K562 (cell line): ENCODE results near the gene GPR176. TPM values are rescaled to one million over a fixed set of nuclear protein-coding genes. Genes with fewer than 3 reads are reported as not detected.
A peak's percentile ranks its signal among the peaks of the same experiment; 100 is the strongest.

ENCODE experiments used
- ATAC-seq: fragments of 200-7000 bp; cut with Tn5 transposase; 3 replicates; pipeline ENCODE4 v1.9.1; 2020; ENCODE audit warnings: moderate library complexity
- BruUV-seq: library from RNA; stranded (reverse); fragments of 400-500 nt; replicated peaks from 2 replicates; lab custom pipeline; 2021; lab: Mats Ljungman, UMichigan
- CTCF ChIA-PET: fragments of 300-600 bp; formaldehyde crosslinking; extraction: SDS; loops from one replicate; lab custom pipeline; 2021; ENCODE audit warnings: low intra/inter-chr PET ratio; lab: Yijun Ruan, JAX
- POLR2A ChIA-PET: fragments of 300-600, 350-650 bp; sonication (Branson Sonifier 250); formaldehyde crosslinking; extraction: SDS; loops from one replicate; lab custom pipeline; 2021; ENCODE audit warnings: antibody characterized with exemption, inconsistent platforms; lab: Yijun Ruan, JAX
- DNase-seq, 4 experiments: peaks; one replicate each; pipeline versions ENCODE4 v3.0.0 to v3.0.0-alpha.2; 2011 to 2018; ENCODE audit warnings: low spot score in 3 of 4, mixed read lengths in 3 of 4; ENCODE audit errors: extremely low read depth in 1 of 4
- FAIRE-seq: peaks from 2 replicates; lab custom pipeline; 2011; peaks lifted over from hg19 to GRCh38; lab: Jason Lieb, UNC
- H2AFZ ChIP-seq: 2 replicates; pipeline ENCODE4 v1.6.0; 2011; ENCODE audit warnings: low read depth, low read length, control low read depth, inconsistent platforms
- H3K27ac ChIP-seq: fragments of 200-600 bp; 3 replicates; pipeline ENCODE4 v1.8.0; 2011; ENCODE audit warnings: low read depth, mild to moderate bottlenecking, control low read depth, inconsistent platforms, low read length, moderate library complexity, mixed read lengths; ENCODE audit errors: extremely low read depth
- H3K27me3 ChIP-seq, 2 experiments: fragments of 300-600 bp in 1 of 2; 2 replicates in 1 of 2; 3 replicates in 1 of 2; pipeline versions ENCODE4 v1.6.0 to v1.8.0; 2011; ENCODE audit warnings: inconsistent platforms in 2 of 2, low read length in 2 of 2, mild to moderate bottlenecking in 1 of 2, mixed read lengths in 1 of 2, moderate library complexity in 1 of 2; ENCODE audit not compliant: control insufficient read depth in 2 of 2, insufficient read depth in 2 of 2
- H3K36me3 ChIP-seq: fragments of 300-600 bp; 3 replicates; pipeline ENCODE4 v1.8.0; 2011; ENCODE audit warnings: mild to moderate bottlenecking, low read length, inconsistent platforms; ENCODE audit not compliant: control insufficient read depth, insufficient read depth
- H3K4me1 ChIP-seq, 2 experiments: fragments of 200-600 bp in 1 of 2; replicated peaks in 1 of 2; 2 replicates in 1 of 2; 3 replicates in 1 of 2; pipeline versions ENCODE4 v1.5.1 to v1.8.0; 2011; ENCODE audit warnings: inconsistent platforms in 2 of 2, low read length in 2 of 2, mild to moderate bottlenecking in 1 of 2, mixed read lengths in 1 of 2, moderate library complexity in 1 of 2; ENCODE audit not compliant: control insufficient read depth in 2 of 2, insufficient read depth in 2 of 2
- H3K4me2 ChIP-seq: 2 replicates; pipeline ENCODE4 v1.6.1; 2011; ENCODE audit warnings: low read length, control low read depth, inconsistent platforms, mixed read lengths; ENCODE audit not compliant: insufficient read depth
- H3K4me3 ChIP-seq: fragments of 200-600 bp; sonication (generic), shearing (Covaris generic); 2 replicates; pipeline ENCODE4 v1.5.1; 2016; ENCODE audit warnings: control low read depth, inconsistent platforms
- H3K79me2 ChIP-seq: fragments of 200-600 bp; 3 replicates; pipeline ENCODE4 v1.8.0; 2011; ENCODE audit warnings: low read length, inconsistent platforms; ENCODE audit not compliant: control insufficient read depth, insufficient read depth
- H3K9ac ChIP-seq, 2 experiments: 2 replicates each; pipeline versions ENCODE4 v1.6.0 to v1.6.1; 2011; ENCODE audit warnings: low read depth in 2 of 2, low read length in 2 of 2, control low read depth in 1 of 2, inconsistent platforms in 1 of 2, mild to moderate bottlenecking in 1 of 2, mixed read lengths in 1 of 2; ENCODE audit not compliant: insufficient read depth in 1 of 2
- H3K9me1 ChIP-seq: one replicate; pipeline ENCODE4 v1.6.0; 2011; ENCODE audit warnings: inconsistent platforms, mild to moderate bottlenecking, low read length, moderate library complexity; ENCODE audit not compliant: control insufficient read depth, insufficient read depth
- H3K9me3 ChIP-seq: replicated peaks from 2 replicates; pipeline ENCODE4 v1.5.1; 2011; ENCODE audit warnings: low read depth, low read length, inconsistent platforms; ENCODE audit not compliant: control insufficient read depth, insufficient read depth
- H4K20me1 ChIP-seq: replicated peaks from 2 replicates; pipeline ENCODE4 v1.6.1; 2011; ENCODE audit warnings: low read length, inconsistent platforms, mixed read lengths; ENCODE audit not compliant: control insufficient read depth, insufficient read depth
- BMI1 ChIP-seq: fragments of 150-350 bp; IDR thresholded peaks from 2 replicates; pipeline ENCODE4 v1.6.1; 2014; ENCODE audit warnings: low read length
- FOXJ2 ChIP-seq: fragments of 200-800 bp; sonication (Bioruptor generic); IDR thresholded peaks from 2 replicates; pipeline ENCODE4 v1.6.1; 2016; ENCODE audit warnings: missing genetic modification characterization, missing compliant biosample characterization
- POLR2B ChIP-seq: fragments of 450-650 bp; IDR thresholded peaks from 2 replicates; pipeline ENCODE4 v1.6.1; 2018; ENCODE audit warnings: low read depth; ENCODE audit not compliant: partially characterized antibody
- RFX1 ChIP-seq: fragments of 450-650 bp; IDR thresholded peaks from 2 replicates; pipeline ENCODE4 v1.6.1; 2016; ENCODE audit warnings: mild to moderate bottlenecking, moderate library complexity
- ZNF785 ChIP-seq: fragments of 250-450 bp; sonication (Bioruptor Pico); IDR thresholded peaks from 2 replicates; pipeline ENCODE4 v1.4.0; 2020; ENCODE audit warnings: mild to moderate bottlenecking
- ZSCAN32 ChIP-seq: fragments of 450-650 bp; formaldehyde crosslinking; IDR thresholded peaks from 2 replicates; pipeline ENCODE4 v1.4.0; 2020; ENCODE audit warnings: mild to moderate bottlenecking, moderate library complexity
- WGBS: fragments of 100-300 bp; shearing (Covaris generic); methylation state at CpG from one replicate; pipeline ENCODE4 v1.1.6; 2016; ENCODE audit warnings: low coverage, mixed read lengths; ENCODE audit not compliant: insufficient coverage; ENCODE audit errors: missing lambda C conversion rate; 5-methylcytosine and 5-hydroxymethylcytosine counted together
- in situ Hi-C: fragments of 300-500 bp; cut with MboI; formaldehyde crosslinking; loops from 4 replicates; pipeline ENCODE4 v1.15.0; 2018; ENCODE audit warnings: inconsistent platforms, mixed read lengths
- intact Hi-C: fragments of 100-400 bp; cut with micrococcal nuclease; formaldehyde crosslinking; loops from 2 replicates; pipeline ENCODE4 v1.14.2; 2022
- polyA plus RNA-seq, 8 experiments: library from polyadenylated mRNA; depleted of rRNA in 4 of 8; stranded (reverse) in 5 of 8; unstranded in 3 of 8; fragments of >200 nt; fragmentation: Nextera tagmentation in 2 of 8; fragmentation: Illumina TruSeq in 1 of 8; extraction: Ambion mirVana in 2 of 8; extraction: Trizol in 1 of 8; gene quantifications; 2 replicates each; pipeline versions ENCODE4 v1.2.1 to v1.2.3, GENCODE V29; 2011 to 2014; ENCODE audit warnings: inconsistent platforms in 1 of 8, missing spikeins in 1 of 8
- total RNA-seq, 7 experiments: library from RNA; depleted of rRNA in 6 of 7; stranded (reverse); fragments of >200 nt in 6 of 7; fragmentation: Illumina TruSeq in 2 of 7; extraction: Trizol in 2 of 7; gene quantifications; 2 replicates each; pipeline versions ENCODE4 v1.2.1 to v1.2.3, GENCODE V29; 2011 to 2021; ENCODE audit warnings: low replicate concordance in 1 of 7
- TF ChIP-seq, protein P1 (sequence below): fragments of 250-450 bp; sonication (Bioruptor Pico); IDR thresholded peaks from 2 replicates; pipeline ENCODE4 v1.8.0; 2022; ENCODE audit warnings: moderate library complexity, mild to moderate bottlenecking, inconsistent platforms
- TF ChIP-seq, protein P2 (sequence below): fragments of 450-650 bp; formaldehyde crosslinking; IDR thresholded peaks from 2 replicates; pipeline ENCODE4 v1.4.0; 2020; ENCODE audit warnings: mild to moderate bottlenecking
- TF ChIP-seq, protein P3 (sequence below): fragments of 450-650 bp; formaldehyde crosslinking; IDR thresholded peaks from 2 replicates; pipeline ENCODE4 v1.4.0; 2020; ENCODE audit warnings: mild to moderate bottlenecking, mixed read lengths
- TF ChIP-seq, protein P4 (sequence below): fragments of 250-450 bp; sonication (Bioruptor Pico); IDR thresholded peaks from 2 replicates; pipeline ENCODE4 v1.9.0; 2021; ENCODE audit warnings: mild to moderate bottlenecking
- TF ChIP-seq, protein P5 (sequence below): IDR thresholded peaks from 3 replicates; pipeline ENCODE4 v1.6.1; 2011; ENCODE audit warnings: borderline replicate concordance, mild to moderate bottlenecking, moderate library complexity; ENCODE audit not compliant: insufficient read length; ENCODE audit errors: extremely low read depth
- TF ChIP-seq, protein P6 (sequence below): fragments of 450-650 bp; IDR thresholded peaks from one replicate; pipeline ENCODE4 v1.6.1; 2018; ENCODE audit warnings: mild to moderate bottlenecking, moderate library complexity; ENCODE audit not compliant: partially characterized antibody

Gene GPR176
- total and polyA plus RNA-seq, 9 of the 15 experiments (the other 6 are each of a cell fraction or from before 2014, with no cell fraction given), result 0.03 to 1.2 (median 0.76) TPM

DNA sequence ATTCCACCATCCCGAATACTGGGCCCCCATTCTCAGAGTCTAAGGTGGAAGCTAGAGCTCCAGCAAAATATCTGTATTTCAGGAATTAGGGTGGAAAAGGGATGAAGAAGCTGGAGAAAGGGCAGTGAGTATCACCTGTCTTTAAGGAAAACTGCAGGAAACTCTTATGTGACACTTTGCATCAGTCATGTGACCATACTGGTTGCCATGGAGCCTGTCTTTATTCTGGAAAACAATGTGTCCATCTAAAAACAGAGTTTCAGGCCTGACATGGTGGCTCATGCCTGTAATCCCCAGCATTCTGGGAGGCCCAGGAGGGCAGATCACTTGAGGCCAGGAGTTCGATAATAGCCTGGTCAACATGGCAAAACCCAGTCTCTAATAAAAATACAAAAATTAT is 84.5 kb downstream of the GPR176 start:
- ChIA-PET POLR2A (interaction anchor here (1.0 kb wide), 1 partner anchor 21 kb away, joined by 3 read pairs; no protein-coding TSS in a partner anchor), CTCF (no interaction called here)
- Histone ChIP-seq H3K9me1 (no peaks in the 10 kb centered on the region), H2AFZ (no peak overlapping the region), H3K9ac (no peak overlapping the region), H3K9me3 (no peaks in the 10 kb centered on the region), H3K36me3 (no peaks in the 10 kb centered on the region), H4K20me1 (no peaks in the 10 kb centered on the region), H3K79me2 (no peaks in the 10 kb centered on the region), H3K27ac (no peak overlapping the region), H3K27me3 (peaks cover 3 to 5% of the 10 kb centered on the region in 2 experiments; a peak in 1 of 5 replicates), H3K4me2 (no peak overlapping the region), H3K4me1 (no peaks in the 10 kb centered on the region), H3K4me3 (no peak overlapping the region)
- intact Hi-C loops, result no loop called here
- FAIRE-seq (no peak), ATAC-seq (no peak), DNase-seq (no peak)
- TF ChIP-seq FOXJ2 (tag) (0 out of 2 replicates have a peak, but pooled peaks have one; percentile 21), POLR2B (no peak), ZNF785 (no peak), BMI1 (no peak), RFX1 (peak; percentile 43), ZSCAN32 (CRISPR knock-in tag) (no peak)
- TF ChIP-seq, protein P1, sequence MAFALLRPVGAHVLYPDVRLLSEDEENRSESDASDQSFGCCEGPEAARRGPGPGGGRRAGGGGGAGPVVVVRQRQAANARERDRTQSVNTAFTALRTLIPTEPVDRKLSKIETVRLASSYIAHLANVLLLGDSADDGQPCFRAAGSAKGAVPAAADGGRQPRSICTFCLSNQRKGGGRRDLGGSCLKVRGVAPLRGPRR (CRISPR knock-in tag), result no peak
- TF ChIP-seq, protein P2, sequence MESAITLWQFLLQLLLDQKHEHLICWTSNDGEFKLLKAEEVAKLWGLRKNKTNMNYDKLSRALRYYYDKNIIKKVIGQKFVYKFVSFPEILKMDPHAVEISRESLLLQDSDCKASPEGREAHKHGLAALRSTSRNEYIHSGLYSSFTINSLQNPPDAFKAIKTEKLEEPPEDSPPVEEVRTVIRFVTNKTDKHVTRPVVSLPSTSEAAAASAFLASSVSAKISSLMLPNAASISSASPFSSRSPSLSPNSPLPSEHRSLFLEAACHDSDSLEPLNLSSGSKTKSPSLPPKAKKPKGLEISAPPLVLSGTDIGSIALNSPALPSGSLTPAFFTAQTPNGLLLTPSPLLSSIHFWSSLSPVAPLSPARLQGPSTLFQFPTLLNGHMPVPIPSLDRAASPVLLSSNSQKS, result no peak
- TF ChIP-seq, protein P3, sequence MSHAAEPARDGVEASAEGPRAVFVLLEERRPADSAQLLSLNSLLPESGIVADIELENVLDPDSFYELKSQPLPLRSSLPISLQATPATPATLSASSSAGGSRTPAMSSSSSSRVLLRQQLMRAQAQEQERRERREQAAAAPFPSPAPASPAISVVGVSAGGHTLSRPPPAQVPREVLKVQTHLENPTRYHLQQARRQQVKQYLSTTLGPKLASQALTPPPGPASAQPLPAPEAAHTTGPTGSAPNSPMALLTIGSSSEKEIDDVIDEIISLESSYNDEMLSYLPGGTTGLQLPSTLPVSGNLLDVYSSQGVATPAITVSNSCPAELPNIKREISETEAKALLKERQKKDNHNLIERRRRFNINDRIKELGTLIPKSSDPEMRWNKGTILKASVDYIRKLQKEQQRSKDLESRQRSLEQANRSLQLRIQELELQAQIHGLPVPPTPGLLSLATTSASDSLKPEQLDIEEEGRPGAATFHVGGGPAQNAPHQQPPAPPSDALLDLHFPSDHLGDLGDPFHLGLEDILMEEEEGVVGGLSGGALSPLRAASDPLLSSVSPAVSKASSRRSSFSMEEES (CRISPR knock-in tag), result peak; percentile 81
- TF ChIP-seq, protein P4, sequence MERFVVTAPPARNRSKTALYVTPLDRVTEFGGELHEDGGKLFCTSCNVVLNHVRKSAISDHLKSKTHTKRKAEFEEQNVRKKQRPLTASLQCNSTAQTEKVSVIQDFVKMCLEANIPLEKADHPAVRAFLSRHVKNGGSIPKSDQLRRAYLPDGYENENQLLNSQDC (CRISPR knock-in tag), result no peak
- TF ChIP-seq, protein P5, sequence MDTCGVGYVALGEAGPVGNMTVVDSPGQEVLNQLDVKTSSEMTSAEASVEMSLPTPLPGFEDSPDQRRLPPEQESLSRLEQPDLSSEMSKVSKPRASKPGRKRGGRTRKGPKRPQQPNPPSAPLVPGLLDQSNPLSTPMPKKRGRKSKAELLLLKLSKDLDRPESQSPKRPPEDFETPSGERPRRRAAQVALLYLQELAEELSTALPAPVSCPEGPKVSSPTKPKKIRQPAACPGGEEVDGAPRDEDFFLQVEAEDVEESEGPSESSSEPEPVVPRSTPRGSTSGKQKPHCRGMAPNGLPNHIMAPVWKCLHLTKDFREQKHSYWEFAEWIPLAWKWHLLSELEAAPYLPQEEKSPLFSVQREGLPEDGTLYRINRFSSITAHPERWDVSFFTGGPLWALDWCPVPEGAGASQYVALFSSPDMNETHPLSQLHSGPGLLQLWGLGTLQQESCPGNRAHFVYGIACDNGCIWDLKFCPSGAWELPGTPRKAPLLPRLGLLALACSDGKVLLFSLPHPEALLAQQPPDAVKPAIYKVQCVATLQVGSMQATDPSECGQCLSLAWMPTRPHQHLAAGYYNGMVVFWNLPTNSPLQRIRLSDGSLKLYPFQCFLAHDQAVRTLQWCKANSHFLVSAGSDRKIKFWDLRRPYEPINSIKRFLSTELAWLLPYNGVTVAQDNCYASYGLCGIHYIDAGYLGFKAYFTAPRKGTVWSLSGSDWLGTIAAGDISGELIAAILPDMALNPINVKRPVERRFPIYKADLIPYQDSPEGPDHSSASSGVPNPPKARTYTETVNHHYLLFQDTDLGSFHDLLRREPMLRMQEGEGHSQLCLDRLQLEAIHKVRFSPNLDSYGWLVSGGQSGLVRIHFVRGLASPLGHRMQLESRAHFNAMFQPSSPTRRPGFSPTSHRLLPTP, result no peak
- TF ChIP-seq, protein P6, sequence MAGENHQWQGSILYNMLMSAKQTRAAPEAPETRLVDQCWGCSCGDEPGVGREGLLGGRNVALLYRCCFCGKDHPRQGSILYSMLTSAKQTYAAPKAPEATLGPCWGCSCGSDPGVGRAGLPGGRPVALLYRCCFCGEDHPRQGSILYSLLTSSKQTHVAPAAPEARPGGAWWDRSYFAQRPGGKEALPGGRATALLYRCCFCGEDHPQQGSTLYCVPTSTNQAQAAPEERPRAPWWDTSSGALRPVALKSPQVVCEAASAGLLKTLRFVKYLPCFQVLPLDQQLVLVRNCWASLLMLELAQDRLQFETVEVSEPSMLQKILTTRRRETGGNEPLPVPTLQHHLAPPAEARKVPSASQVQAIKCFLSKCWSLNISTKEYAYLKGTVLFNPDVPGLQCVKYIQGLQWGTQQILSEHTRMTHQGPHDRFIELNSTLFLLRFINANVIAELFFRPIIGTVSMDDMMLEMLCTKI, result no peak
- 0% methylated on average over 2 of the region's 2 CpGs for WGBS
- in situ Hi-C loops, result no loop called here
- no TSS peak for BruUV-seq
